ENCODE results near the gene ZNF777.

GRCh38 chr7:149450821-149451220, 10.0 kb downstream of the ZNF777 start:
- TF ChIP-seq POLR2A (IDR thresholded peaks at IDR 0.05; ENCODE audit: low read length) (no peak), GATA1 (IDR thresholded peaks at IDR 0.05; ENCODE audit: low read depth, low read length) (no peak)

Data from erythroblast (primary cell).